Fibroblast of skin of abdomen (primary cell): Measurements from ENCODE around the gene ZNF423.

ENCODE experiments used
- DNase-seq: peaks from one replicate; pipeline ENCODE4 v3.0.0-alpha.2; 2013

ZNF423 gene

DNA sequence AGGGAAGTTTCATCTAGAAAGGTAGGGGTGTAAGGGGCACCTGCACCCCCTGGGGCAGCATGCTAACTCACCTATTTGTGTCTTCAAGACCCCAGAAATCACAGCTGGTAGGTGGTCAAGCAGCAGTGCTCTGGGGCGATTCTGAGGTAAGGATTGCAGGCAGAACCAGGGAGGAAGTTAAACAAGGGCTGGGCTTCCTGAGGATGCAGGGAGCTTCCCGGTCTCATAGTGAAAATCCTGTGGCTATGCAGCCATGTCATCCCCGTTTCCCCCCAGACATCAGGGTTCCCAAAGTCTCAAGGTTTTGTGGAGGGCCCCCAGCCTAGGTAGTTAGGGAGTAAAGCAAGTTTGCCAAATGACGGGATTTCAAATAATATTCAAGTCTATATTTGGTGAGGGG, 403.8 kb downstream of the ZNF423 start:
- no peak for DNase-seq

DNA sequence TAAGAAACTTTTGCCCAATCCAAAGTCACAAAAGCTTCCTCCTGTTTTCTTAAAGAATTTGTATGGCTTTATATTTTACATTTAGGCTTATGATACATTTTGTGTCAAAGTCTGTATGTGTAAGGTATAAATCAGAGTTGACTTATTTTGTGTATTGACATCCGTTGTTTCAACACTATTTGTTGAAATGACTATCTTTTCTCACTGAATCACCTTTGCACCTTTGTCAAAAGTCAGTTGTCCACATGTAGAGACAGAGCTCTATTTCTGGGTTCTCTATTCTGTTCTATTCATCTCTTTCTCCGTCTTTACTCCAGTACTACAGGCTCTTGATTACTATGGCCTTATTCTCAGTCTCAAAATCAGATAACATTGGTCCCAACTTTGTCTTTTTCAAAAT, 409.1 kb downstream of the ZNF423 start:
- DNase-seq: no peak

DNA sequence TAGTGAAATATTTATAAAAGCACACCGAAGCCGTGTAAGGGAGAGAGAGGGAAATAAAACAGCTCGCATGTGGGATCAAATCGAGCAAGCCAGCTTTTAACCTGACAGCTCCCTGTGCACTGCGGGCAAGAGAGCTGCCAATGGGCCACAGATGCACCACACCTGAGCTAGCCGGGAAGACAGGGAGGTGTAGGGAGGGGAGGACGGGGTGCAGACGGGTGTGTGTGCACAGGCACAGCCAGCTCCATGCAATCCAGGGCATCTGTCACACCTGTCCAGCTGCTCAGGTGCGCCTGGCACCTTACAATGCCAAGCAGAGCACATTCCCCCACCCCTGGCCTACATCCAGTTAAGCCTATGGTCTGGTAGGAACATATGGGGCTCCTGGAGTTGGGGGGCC, 412.3 kb downstream of the ZNF423 start:
- DNase-seq: no peak

DNA sequence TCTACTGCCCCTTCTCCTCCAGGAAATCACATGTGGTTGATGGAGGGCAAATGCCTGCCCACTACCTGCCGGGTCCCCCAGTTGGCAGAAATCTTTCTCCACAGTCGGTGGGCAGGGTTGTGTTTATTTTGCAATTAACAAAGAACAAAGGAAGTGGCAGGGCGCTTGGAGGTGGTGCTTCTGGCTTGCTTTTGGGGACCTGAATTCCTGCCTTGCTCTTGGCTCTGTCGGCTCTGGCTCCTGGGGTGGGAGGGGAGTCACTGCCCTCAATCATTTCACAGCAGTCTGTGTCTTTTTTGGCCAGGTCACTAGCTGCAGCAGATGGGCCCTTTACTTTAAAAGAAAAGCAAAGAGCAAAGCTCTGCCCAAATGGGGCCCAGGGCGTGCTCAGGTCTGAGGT, 413.1 kb downstream of the ZNF423 start:
- DNase-seq: no peak

DNA sequence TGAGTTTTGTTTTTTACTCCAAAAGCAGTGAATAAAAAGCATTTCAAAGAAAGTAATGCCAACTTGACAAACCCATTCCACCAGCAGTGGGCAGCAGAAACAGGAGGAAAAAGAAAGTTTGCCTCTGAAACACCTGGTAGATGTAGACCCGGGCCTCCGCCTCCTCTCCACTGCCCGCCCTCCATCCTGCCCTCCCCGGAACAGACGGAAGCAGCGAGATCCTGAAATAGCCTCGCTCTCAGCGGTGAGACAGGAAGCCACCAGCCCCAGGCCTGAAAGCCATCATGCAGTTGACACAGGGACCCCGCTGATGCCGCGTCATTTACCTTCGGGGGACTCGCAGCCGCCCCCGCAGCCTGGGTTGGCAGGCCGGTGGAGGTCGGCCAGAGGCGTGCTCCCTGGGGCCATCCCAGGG, 414.5 kb downstream of the ZNF423 start:
- DNase-seq: no peak

DNA sequence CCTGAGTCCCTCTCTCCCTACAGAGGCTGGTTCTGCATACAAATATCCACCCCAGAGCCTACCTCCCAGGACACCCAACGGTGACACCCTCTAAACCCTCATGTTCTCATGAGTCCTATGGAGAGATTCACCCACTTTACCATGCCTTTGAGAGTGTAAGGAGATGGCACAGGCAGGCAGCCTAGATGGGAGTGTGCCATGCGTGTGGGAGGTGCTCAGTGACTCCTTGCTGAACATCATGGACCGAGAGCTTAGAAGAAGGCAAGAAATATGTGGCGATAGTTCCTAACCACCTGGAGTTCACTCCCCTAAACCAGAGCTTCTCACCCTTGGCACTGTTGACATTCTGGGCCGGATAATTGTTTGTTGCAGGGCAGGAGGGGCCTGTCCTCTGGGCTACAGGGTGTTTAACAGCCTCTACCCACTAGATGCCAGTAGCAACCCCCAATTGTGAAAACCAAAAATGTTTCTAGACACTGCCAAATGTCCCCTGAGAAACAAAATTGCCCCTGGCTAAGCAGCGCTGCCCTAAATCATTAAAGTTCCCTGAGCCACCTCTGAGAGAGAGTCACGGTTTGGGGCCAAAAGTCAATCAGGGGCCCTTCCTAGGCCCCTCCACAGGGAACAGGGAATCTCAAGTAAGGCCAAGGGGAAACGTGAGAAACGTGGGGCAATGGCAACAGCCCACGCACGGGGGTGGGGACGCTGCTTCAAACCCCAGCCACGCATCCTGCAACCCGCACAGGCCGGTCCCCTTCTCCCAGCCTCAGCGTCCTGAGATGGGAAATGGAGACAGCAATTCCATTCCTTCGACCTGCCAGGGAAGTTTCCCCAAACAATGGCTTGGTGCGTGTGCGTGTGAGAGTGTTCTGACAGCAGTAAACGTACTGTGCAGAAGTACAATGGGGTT, 415.5 kb downstream of the ZNF423 start:
- no peak for DNase-seq

DNA sequence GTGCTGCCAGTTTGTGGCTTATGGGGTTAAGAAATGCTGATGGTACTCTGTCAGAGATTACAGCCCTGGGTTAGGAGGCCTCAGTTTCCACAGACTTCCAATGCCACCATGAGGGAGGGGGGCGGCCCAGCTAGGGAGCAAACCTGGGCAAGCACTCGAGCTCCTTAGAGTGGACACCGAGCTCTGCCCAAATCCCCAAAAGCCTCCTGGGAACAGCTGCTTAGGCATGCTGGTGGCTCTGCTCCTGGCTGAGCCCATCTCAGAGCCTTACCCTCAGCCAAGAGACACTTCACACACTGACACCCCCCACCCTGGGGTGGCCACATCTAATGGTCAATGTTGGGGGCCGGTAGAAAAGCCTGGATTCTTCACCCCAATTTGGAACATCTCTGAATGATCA, 416.2 kb downstream of the ZNF423 start:
- DNase-seq: no peak

DNA sequence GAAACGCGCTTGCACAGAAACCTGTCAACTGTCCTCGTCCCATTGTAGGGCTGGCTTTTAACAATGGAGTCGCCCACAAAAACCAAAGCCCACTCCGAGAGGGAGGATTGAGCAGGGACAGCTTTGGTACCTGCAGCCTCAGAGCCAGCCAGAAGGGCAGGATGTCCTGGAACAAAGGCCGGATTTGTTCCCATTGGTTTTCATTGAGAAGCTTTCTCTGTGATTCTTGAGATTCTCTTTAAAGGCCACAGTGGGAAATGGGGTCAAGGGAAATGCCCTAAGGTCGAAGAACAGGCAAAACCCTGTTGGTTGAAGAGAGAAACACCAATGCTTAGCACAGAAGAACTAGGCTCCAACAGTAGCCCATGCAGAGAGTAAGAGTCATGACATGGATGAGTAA, 416.9 kb downstream of the ZNF423 start:
- DNase-seq: no peak
